Testis (tissue), 2 donors: ENCODE measurements around the gene OTOL1.

ENCODE experiments used
- POLR2A ChIP-seq: fragments of 450-650 bp; IDR thresholded peaks from one replicate; pipeline ENCODE4 v1.6.1; 2017; ENCODE audit warnings: antibody characterized with exemption, mild to moderate bottlenecking, moderate library complexity
- TF ChIP-seq, protein P1 (sequence below), 3 experiments: fragments of 450-650 bp in 2 of 3; fragments of 200-600 bp in 1 of 3; sonication (generic) in 1 of 3; IDR thresholded peaks; one replicate each; pipeline ENCODE4 v1.5.1; 2016 to 2019; ENCODE audit warnings: antibody characterized with exemption in 3 of 3, mild to moderate bottlenecking in 2 of 3, moderate library complexity in 1 of 3

GRCh38 chr3:161455962-161456361 is 40.6 kb upstream of the OTOL1 start:
- no peak for TF ChIP-seq POLR2A
- TF ChIP-seq, protein P1, sequence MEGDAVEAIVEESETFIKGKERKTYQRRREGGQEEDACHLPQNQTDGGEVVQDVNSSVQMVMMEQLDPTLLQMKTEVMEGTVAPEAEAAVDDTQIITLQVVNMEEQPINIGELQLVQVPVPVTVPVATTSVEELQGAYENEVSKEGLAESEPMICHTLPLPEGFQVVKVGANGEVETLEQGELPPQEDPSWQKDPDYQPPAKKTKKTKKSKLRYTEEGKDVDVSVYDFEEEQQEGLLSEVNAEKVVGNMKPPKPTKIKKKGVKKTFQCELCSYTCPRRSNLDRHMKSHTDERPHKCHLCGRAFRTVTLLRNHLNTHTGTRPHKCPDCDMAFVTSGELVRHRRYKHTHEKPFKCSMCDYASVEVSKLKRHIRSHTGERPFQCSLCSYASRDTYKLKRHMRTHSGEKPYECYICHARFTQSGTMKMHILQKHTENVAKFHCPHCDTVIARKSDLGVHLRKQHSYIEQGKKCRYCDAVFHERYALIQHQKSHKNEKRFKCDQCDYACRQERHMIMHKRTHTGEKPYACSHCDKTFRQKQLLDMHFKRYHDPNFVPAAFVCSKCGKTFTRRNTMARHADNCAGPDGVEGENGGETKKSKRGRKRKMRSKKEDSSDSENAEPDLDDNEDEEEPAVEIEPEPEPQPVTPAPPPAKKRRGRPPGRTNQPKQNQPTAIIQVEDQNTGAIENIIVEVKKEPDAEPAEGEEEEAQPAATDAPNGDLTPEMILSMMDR (IDR thresholded peaks at IDR 0.05): no peak
